GM12878 (cell line): ENCODE results near the gene C5. TPM values are rescaled to one million over a fixed set of nuclear protein-coding genes. Genes with fewer than 3 reads are reported as not detected.

Experiments used
- ATF7 ChIP-seq: fragments of 450-650 bp; IDR thresholded peaks from 2 replicates; pipeline ENCODE4 v1.6.1; 2016; ENCODE audit warnings: low read depth, mild to moderate bottlenecking
- CHD1 ChIP-seq: IDR thresholded peaks from 2 replicates; pipeline ENCODE4 v1.6.1; 2012; ENCODE audit warnings: low read depth, low read length, improper control_type of control experiment
- EED ChIP-seq: sonication (generic); IDR thresholded peaks from 2 replicates; pipeline ENCODE4 v1.6.1; 2016; ENCODE audit warnings: antibody characterized with exemption, low read depth
- ETV6 ChIP-seq, 2 experiments: fragments of 450-650 bp in 1 of 2; IDR thresholded peaks in 1 of 2; conservative IDR thresholded peaks in 1 of 2; 2 replicates each; pipeline ENCODE4 v1.6.1; 2014; ENCODE audit warnings: antibody characterized with exemption in 1 of 2, borderline replicate concordance in 1 of 2, low read depth in 1 of 2, mild to moderate bottlenecking in 1 of 2, moderate library complexity in 1 of 2
- GABPA ChIP-seq: IDR thresholded peaks from 2 replicates; pipeline ENCODE4 v1.6.1; 2014; ENCODE audit warnings: antibody characterized with exemption, low read depth, mild to moderate bottlenecking, inconsistent platforms
- HSF1 ChIP-seq: fragments of 150-350 bp; IDR thresholded peaks from 2 replicates; pipeline ENCODE4 v1.6.1; 2014; ENCODE audit warnings: mild to moderate bottlenecking, low read depth, low read length
- KDM1A ChIP-seq: fragments of 200-600 bp; sonication (generic); IDR thresholded peaks from 2 replicates; pipeline ENCODE4 v1.6.1; 2016; ENCODE audit warnings: borderline replicate concordance
- LARP7 ChIP-seq: fragments of 450-650 bp; IDR thresholded peaks from 2 replicates; pipeline ENCODE4 v1.6.1; 2017; ENCODE audit warnings: mild to moderate bottlenecking
- MEF2A ChIP-seq: IDR thresholded peaks from 2 replicates; pipeline ENCODE4 v1.6.1; 2011; ENCODE audit warnings: low read depth, mild to moderate bottlenecking, low read length, moderate library complexity; ENCODE audit not compliant: insufficient read depth
- POLR2AphosphoS2 ChIP-seq: IDR thresholded peaks from 2 replicates; pipeline ENCODE4 v1.6.1; 2011; ENCODE audit warnings: low read depth, mild to moderate bottlenecking, low read length, improper control_type of control experiment, moderate library complexity
- POLR2AphosphoS5 ChIP-seq: IDR thresholded peaks from 2 replicates; pipeline ENCODE4 v1.6.1; 2011; ENCODE audit warnings: mild to moderate bottlenecking, low read length, inconsistent platforms
- SMARCA5 ChIP-seq: fragments of 450-650 bp; IDR thresholded peaks from 2 replicates; pipeline ENCODE4 v1.6.1; 2017; ENCODE audit warnings: mild to moderate bottlenecking
- TAF1 ChIP-seq: IDR thresholded peaks from 2 replicates; pipeline ENCODE4 v1.6.1; 2011; ENCODE audit warnings: mild to moderate bottlenecking, low read depth, low read length, borderline replicate concordance
- TBL1XR1 ChIP-seq: IDR thresholded peaks from 2 replicates; pipeline ENCODE4 v1.6.1; 2012; ENCODE audit warnings: low read depth, low read length, improper control_type of control experiment
- ZNF217 ChIP-seq: fragments of 450-650 bp; IDR thresholded peaks from 2 replicates; pipeline ENCODE4 v1.6.1; 2017; ENCODE audit warnings: antibody characterized with exemption, mild to moderate bottlenecking
- ZSCAN29 ChIP-seq: fragments of 450-650 bp; IDR thresholded peaks from 2 replicates; pipeline ENCODE4 v1.6.1; 2017; ENCODE audit warnings: mild to moderate bottlenecking, moderate library complexity
- polyA plus RNA-seq, 11 experiments: library from polyadenylated mRNA; depleted of rRNA in 4 of 11; unstranded in 6 of 11; stranded (reverse) in 5 of 11; fragments of >200 nt; fragmentation: Nextera tagmentation in 4 of 11; fragmentation: Illumina TruSeq in 1 of 11; extraction: Ambion mirVana in 4 of 11; extraction: Trizol in 1 of 11; gene quantifications; 1 replicate in 1 of 11; 2 replicates in 10 of 11; pipeline versions ENCODE4 v1.2.1 to v1.2.3, GENCODE V29; 2011 to 2016; ENCODE audit warnings: inconsistent platforms in 2 of 11, missing spikeins in 2 of 11, low read depth in 1 of 11
- total RNA-seq, 4 experiments: library from RNA; depleted of rRNA in 3 of 4; stranded (reverse); fragments of >200 nt in 3 of 4; fragmentation: Illumina TruSeq in 1 of 4; extraction: Trizol in 1 of 4; gene quantifications; 2 replicates each; pipeline versions ENCODE4 v1.2.1 to v1.2.3, GENCODE V29; 2013 to 2021

Gene C5
- total and polyA plus RNA-seq, 10 of the 15 experiments (the other 5 are each of a cell fraction or from before 2014, with no cell fraction given) = 0.39 to 2.2 (median 1.2) TPM

GRCh38 chr9:120928015-120928482 lies 122.0 kb downstream of the C5 start (continued):
- no peak for TF ChIP-seq KDM1A
- no peak for TF ChIP-seq MEF2A
- TF ChIP-seq SMARCA5 = peak; percentile 82
- TF ChIP-seq EED = peak; percentile 87
- TF ChIP-seq TBL1XR1 = 0 out of 2 replicates have a peak, but pooled peaks have one; percentile 51
- peak; percentile 73; the same call in 1 of the 2 replicates for TF ChIP-seq ZSCAN29
- TF ChIP-seq TAF1 = 0 out of 2 replicates have a peak, but pooled peaks have one; percentile 16
- TF ChIP-seq POLR2AphosphoS5 = peak; percentile 53
- TF ChIP-seq ETV6 (conservative IDR thresholded peaks at IDR 0.05 in 1 of 2, IDR thresholded peaks at IDR 0.05 in 1 of 2; ENCODE audit: borderline replicate concordance in 1 of 2, low read depth in 1 of 2) = 0 out of 4 replicates have a peak, but pooled peaks of 1 of the 2 experiments have one; percentile 52
- peak; percentile 58; the same call in 1 of the 2 replicates for TF ChIP-seq POLR2AphosphoS2
- peak; percentile 28; the same call in 1 of the 2 replicates for TF ChIP-seq ZNF217
- no peak for TF ChIP-seq ATF7
- no peak for TF ChIP-seq HSF1
- TF ChIP-seq GABPA = no peak
- no peak for TF ChIP-seq CHD1
- TF ChIP-seq LARP7 = 0 out of 2 replicates have a peak, but pooled peaks have one; percentile 8
- TF ChIP-seq, all 136 proteins: peak for 14
